NCI-H146 treated with DMSO at 0.1 percent for 48 hours (cell line): Measurements from ENCODE around the gene ARHGAP15.

Experiments
- DNase-seq: peaks from one replicate; lab custom pipeline; 2025; ENCODE audit not compliant: unreplicated experiment; lab: John Stamatoyannopoulos, UW

The ARHGAP15 gene

DNA sequence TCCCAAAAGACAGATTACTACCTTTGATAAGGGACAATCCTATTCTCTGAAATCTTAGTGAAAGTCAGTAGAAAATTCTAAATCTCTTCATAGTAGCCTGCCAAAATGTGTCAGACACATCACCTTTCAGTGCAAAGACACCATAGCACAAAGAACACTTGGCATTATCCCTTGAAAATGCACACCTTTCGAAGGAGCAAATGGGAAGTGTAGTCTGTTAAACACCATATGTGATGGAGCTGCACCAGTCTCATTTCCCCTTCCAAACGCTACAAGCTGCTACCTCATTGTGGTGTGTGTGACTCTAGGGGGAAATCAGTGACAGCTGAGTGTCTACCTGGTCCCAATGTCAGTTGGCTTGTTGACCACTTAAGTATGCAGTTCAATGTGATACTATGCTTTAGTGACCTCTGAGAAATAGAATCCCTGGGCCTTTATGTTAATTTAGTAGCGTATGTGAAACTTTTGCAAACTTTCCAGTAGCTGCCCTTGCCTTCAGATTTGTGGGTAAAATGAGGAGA is 551.7 kb downstream of the ARHGAP15 start:
- no peak for DNase-seq

DNA sequence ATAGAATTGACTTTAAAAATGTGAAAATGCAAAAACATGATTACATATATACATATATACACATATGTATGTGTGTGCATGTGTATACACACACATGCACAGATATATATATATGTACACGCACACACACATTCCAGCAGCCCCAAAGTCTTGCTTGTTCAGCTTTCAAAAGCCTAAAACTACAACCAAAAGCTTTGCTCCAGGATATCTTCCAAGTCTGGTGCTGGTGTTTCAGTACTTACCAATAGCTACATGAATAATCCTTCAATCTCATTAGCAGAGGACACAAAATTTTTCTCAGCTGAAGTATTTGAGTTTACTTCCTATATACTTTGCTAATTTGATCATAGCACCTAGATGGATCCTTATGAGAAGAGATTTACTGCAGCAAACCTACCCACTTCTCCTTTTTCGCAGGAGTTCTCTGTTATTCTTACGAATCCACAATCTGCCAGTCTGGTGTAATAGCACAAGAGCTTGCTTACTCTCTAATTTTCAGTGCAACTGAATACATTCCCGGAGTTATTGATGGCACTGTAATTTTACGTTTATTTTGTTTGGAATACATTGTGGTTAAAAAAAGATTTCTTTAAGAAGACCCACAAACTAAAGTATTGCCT is 553.3 kb downstream of the ARHGAP15 start:
- DNase-seq: no peak

DNA sequence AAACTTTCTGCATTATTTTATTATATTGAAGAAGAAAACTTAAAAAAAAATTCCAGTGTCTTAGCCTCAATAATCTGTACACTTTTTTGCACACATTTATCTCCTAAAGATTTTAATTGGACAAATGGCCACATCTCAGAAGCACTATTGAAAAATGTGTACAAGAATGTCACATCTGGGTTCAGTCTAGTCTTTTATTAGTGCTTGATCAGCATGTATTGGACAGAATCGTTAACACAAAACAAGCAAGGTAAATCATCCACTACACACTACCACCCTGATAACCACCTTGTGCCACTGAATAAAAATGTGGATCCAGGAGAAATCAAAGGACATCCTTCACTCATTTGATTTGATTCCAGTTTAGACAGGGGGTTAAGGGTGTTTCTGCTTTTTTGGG is 554.8 kb downstream of the ARHGAP15 start:
- no peak for DNase-seq

GRCh38 chr2:143684551-143685320 is 555.5 kb downstream of the ARHGAP15 start:
- no peak for DNase-seq

DNA sequence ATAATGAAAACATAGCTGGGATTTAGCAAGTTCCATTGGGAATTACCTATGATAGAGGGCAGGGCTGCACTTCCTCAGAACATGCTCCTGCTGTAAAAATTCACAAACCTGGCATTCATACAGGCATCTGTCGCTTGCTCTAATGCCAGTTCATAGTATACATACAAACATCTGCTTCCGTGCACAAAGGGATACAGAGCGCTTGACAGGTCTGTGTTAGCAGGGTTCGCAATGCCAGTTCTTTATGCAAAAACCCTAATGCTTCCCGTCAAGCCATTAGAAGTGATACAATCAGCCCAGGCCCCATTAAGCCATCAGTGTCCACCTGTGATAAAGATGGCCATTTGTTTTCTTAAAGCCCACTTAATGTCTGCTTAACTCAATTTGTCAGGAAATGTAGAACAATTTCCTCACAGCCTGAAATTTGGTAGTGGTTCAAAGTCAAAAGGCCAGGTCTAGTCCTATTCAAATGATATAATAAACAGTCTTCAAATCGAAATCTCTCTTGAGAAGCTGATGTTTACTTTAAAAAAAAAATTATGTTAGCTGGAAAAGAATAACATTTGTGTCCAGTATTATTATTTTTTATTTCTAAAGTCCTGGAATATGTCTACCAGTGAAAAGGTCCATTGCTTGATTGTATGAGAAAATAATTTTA is 556.3 kb downstream of the ARHGAP15 start:
- peak; percentile 64 for DNase-seq

DNA sequence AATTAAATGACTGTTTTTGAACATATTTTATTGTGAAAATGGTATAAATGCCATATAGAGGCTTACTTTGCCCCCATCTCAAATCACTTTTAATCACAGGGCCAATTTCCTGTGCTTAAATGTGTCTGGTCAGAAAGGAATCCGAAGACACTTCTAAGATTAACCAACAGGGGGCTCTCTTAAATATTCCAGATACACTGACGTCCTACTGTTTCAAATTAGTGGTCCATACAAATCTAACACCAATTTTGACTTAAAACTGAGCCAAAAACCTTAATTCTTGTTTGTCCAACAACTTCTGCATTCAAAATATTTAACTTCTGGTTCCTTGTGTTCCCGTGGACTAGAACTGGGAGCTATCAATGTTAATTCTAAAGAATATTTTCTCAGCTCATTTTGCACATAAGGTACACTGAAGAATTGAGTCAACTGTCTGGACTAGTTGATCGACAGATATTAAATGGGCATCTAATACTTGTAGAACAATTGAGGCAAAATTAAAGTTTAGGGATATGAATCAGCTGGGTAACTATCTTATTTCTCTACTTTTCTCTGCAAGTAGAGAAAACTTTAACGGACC is 557.5 kb downstream of the ARHGAP15 start:
- DNase-seq: no peak

DNA sequence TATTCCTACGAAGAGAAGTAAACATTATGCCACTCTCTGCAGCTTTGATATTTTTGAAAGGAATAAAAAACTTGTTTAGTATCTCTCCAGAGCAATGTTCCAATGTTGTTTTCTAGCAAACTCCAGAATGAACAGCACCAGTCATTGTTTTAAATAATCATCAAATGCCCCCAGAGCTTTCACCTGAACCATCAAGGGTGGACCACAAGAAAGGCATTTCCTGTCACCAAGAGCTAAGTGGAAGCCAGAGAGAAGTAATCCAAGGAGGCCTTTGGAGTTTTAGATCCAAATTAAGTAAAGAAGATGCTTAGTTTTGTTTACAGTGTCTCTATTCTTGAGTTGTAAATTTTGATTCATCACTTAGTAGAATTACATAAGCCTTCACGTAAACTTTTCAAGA is 559.0 kb downstream of the ARHGAP15 start:
- DNase-seq: no peak

GRCh38 chr2:143688815-143689214 is 559.6 kb downstream of the ARHGAP15 start:
- no peak for DNase-seq

DNA sequence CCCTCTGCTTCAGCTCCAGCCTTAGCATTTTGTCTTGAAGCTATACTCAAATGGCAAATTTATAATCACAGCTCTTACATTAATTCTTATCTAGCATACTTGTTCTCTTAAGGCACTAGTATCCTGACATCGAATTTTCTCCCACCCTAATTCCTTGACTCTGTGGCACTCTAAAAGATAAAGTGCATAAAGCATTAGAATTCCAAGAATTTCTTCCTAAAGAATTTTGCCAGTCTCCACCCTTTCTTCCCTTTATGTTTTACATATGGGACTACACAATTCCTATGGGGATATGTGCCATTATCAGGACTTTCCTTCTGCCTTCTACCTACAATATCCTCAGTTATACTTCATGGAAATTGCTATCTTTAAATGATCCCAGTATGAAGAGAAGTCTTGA is 560.3 kb downstream of the ARHGAP15 start:
- DNase-seq: no peak

DNA sequence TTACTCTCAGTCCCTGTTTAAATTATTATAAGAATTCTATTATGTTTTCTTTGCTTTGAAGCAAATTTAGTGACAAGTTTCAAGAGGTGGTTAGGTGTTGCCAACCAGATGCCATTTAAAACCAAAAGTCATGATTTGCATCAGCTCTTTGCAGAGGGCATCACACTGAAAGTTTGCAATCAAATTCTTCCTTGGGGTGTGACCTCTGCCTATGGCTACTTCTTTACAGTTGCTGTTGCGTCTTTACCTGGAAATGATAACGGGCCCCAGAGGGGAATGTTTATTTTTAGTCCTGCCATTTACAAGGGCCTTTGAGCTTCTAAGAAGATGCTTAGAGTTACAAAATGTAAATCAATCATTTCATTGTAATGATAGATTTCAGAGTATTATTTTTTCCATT is 561.0 kb downstream of the ARHGAP15 start:
- no peak for DNase-seq

- no peak for DNase-seq
Observed at GRCh38 chr2:143691121-143691520, 561.9 kb downstream of the ARHGAP15 start.

DNA sequence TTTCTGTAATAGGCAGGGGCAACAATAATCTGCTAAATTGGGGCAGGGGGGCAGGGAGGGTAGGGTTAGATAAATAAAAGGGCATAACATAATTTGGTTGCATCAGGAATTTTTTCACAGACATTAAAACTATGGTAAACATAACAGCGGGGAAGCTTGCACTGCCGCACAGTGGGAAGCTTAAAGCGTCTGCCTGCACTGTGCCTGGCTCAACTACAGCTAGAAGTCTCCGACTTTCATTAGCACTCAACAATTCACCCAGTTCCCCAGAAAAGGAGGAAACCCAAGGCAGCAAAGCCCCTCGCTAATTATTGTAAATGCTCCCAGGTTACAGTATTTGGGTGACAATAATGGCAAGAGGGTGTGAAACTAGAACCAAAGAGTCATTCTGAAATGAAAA is 562.9 kb downstream of the ARHGAP15 start:
- no peak for DNase-seq

DNA sequence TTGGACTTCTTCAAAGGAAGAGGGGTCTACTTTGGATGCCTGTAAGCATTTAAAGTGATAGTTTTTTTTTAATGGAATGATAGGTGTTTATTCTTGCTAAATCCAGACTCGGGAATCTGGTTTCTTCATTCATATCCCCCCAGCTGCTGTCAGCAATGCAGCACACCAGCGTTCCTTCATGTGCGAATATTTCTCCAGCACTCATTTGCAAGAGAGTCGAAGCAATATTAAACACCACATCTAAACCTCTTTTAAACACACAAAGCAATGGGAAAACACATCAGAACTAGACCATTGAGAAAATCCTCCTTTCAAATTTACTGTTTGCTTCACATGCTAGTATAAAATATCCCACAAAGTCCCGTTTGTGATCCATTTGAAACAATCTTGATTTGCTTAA is 563.7 kb downstream of the ARHGAP15 start:
- DNase-seq: no peak

- DNase-seq: no peak
Observed at GRCh38 chr2:143694335-143694734, 565.1 kb downstream of the ARHGAP15 start.

GRCh38 chr2:143696651-143697050 is 567.4 kb downstream of the ARHGAP15 start:
- DNase-seq: no peak

- no peak for DNase-seq
Observed at GRCh38 chr2:143697744-143698143, 568.5 kb downstream of the ARHGAP15 start.

DNA sequence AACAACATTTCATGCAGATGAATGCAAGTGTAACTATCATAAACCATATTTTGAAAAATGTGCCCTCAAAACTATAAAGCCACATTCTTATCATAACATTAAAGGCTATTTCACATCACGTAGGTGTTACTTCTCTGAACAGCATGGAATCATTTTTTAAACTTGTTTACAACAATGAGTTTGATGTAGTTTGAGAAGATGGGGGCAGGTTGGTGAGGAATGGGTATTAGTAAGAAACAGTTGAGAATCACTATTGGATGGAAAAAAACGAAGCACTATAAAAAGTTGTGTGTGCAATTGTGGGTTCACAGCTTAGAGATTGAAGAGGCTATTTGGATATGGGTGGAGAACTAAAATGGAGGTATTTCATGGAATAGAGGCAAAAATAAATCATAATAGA is 569.1 kb downstream of the ARHGAP15 start:
- DNase-seq: no peak

GRCh38 chr2:143698888-143699570 is 569.8 kb downstream of the ARHGAP15 start:
- no peak for DNase-seq

GRCh38 chr2:143700865-143701264 is 571.6 kb downstream of the ARHGAP15 start:
- DNase-seq: no peak

- DNase-seq: no peak
Observed at GRCh38 chr2:143701785-143702184, 572.6 kb downstream of the ARHGAP15 start.

DNA sequence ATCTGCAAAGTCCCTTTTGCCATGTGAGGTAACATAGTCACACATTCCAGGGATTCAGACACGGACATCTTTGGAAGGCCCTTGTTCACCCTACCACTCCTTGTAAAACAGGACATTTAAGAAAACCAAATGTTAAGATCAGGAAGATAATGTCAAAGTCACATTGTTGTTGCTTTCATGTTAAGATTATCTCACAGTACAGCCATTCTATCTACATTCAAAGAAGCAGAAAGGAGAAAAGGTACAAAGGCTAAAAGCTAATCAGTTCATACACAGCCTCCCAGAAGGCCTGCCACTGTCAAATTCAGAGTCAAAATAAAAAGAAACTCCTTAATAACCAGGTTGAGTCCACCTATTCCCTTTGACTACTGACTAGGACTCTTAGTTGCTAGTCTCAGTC is 573.7 kb downstream of the ARHGAP15 start:
- no peak for DNase-seq
